Measurements from ENCODE around the gene UROC1. TPM values are rescaled to one million over a fixed set of nuclear protein-coding genes. Genes with fewer than 3 reads are reported as not detected.

Gene UROC1
- total RNA-seq, 1 experiment from 2014 or later = not detected

DNA sequence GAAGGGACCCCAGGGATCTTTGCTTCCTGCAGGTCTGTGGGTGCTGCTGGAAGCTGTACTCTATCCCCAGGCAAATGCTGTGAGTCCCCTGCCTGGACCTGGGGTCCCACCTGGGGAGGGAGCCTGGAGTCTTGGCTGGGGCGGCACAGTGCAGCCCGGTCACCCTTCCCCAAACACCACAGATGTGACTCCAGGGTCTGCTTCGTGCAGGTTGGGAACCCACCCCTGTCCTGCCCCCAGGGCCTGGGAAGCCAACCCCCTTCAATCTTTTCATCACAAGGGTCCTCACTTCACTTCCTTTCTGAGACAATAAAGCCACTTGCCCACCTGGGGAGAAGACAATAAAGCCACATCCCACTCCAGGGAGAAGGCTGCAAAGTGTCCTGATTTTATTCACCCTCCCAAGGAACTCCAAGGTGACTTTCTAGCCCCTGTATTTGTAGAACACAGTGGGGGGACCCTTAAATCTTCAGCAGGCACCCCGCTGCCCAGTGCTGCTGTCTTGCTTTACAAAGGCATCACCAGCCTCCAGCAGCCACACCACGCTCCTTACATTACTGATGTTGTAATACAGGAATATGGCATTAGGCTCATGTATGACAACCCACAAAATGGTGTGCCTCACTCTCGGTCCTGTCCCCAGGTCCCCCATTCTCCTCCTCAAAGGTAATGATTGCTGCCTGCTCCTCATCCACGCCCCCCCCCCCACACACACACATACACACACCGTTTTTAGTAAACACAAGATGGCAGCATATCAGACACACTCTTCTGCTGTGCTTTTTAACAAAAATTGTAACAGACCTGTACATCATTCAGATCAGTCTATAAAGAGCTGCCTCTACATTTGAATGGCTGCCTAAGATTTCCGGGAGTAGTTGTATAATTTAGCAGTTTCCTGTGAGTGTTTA is 31.2 kb upstream of the UROC1 start:
- no peak for DNase-seq
- no peak overlapping the region for H3K4me3 ChIP-seq (ENCODE audit: low read depth, low read length)
- ChIA-PET CTCF (no interaction called here), POLR2A (no interaction called here)
- Mint-ChIP-seq H3K27me3 (ENCODE audit: insufficient read depth, unreplicated experiment) (peaks cover 6% of the 10 kb centered on the region), H3K4me3 (ENCODE audit: unreplicated experiment) (no peak overlapping the region), H3K4me1 (ENCODE audit: low read depth, unreplicated experiment) (no peaks in the 10 kb centered on the region), H3K9me3 (ENCODE audit: unreplicated experiment) (no peaks in the 10 kb centered on the region), H3K27ac (ENCODE audit: unreplicated experiment) (no peak overlapping the region), H3K36me3 (ENCODE audit: insufficient read depth, unreplicated experiment) (no peaks in the 10 kb centered on the region)
- TF ChIP-seq, protein P1, sequence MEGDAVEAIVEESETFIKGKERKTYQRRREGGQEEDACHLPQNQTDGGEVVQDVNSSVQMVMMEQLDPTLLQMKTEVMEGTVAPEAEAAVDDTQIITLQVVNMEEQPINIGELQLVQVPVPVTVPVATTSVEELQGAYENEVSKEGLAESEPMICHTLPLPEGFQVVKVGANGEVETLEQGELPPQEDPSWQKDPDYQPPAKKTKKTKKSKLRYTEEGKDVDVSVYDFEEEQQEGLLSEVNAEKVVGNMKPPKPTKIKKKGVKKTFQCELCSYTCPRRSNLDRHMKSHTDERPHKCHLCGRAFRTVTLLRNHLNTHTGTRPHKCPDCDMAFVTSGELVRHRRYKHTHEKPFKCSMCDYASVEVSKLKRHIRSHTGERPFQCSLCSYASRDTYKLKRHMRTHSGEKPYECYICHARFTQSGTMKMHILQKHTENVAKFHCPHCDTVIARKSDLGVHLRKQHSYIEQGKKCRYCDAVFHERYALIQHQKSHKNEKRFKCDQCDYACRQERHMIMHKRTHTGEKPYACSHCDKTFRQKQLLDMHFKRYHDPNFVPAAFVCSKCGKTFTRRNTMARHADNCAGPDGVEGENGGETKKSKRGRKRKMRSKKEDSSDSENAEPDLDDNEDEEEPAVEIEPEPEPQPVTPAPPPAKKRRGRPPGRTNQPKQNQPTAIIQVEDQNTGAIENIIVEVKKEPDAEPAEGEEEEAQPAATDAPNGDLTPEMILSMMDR (IDR thresholded peaks at IDR 0.05; ENCODE audit: insufficient read depth in 1 of 2, low read depth in 1 of 2, low read length in 1 of 2, severe bottlenecking in 1 of 2, unreplicated experiment in 1 of 2) = no peak
- H3K4me1 ChIP-seq = no peaks in the 10 kb centered on the region
- no peaks in the 10 kb centered on the region for H3K9me3 ChIP-seq
- H3K36me3 ChIP-seq (ENCODE audit: control insufficient read depth, insufficient read depth, low read length) = no peaks in the 10 kb centered on the region
- BruUV-seq (replicated peaks) = no TSS peak
- intact Hi-C loops (cut with micrococcal nuclease; ENCODE audit: unreplicated experiment) = no loop called here
- H3K27me3 ChIP-seq (replicated peaks; ENCODE audit: control insufficient read depth, insufficient read depth, low read length) = no peaks in the 10 kb centered on the region

DNA sequence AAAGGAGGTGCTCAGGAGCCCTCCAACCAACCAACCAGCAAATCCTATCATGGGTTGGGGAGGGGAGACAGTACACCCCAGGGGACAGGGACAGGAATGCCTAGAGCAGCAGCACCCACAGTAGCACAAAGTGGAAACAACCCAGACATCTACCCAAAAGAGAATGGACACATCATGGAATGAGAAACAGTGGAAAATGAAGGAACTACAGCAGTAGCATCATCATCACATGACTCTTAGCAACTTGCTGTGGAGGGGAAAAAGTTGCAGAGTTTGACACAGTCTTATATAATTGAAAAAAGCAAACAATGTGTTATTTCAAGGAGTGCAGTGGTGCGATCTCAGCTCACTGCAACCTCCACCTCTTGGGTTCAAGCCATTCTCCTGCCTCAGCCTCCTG is 30.1 kb upstream of the UROC1 start:
- Mint-ChIP-seq H3K9me3 (ENCODE audit: unreplicated experiment) (no peaks in the 10 kb centered on the region), H3K4me1 (ENCODE audit: low read depth, unreplicated experiment) (no peaks in the 10 kb centered on the region), H3K4me3 (ENCODE audit: unreplicated experiment) (no peak overlapping the region), H3K36me3 (ENCODE audit: insufficient read depth, unreplicated experiment) (peaks cover 3% of the 10 kb centered on the region), H3K27me3 (ENCODE audit: insufficient read depth, unreplicated experiment) (peaks cover 6% of the 10 kb centered on the region), H3K27ac (ENCODE audit: unreplicated experiment) (no peak overlapping the region)
- H3K4me3 ChIP-seq (ENCODE audit: low read depth, low read length) = no peak overlapping the region
- H3K4me1 ChIP-seq = no peaks in the 10 kb centered on the region
- H3K27me3 ChIP-seq (replicated peaks; ENCODE audit: control insufficient read depth, insufficient read depth, low read length) = no peaks in the 10 kb centered on the region
- ChIA-PET POLR2A (no interaction called here), CTCF (interaction anchor here (1.9 kb wide), 1 partner anchor 25 kb away, joined by 8 read pairs; the partner anchor contains the start of gene CHST13)
- H3K36me3 ChIP-seq (ENCODE audit: control insufficient read depth, insufficient read depth, low read length) = no peaks in the 10 kb centered on the region
- intact Hi-C loops (cut with micrococcal nuclease; ENCODE audit: unreplicated experiment) = loop anchor here (2.0 kb wide), 1 partner anchor 19 kb away; no protein-coding TSS in a partner anchor
- DNase-seq = no peak
- TF ChIP-seq, protein P1 (IDR thresholded peaks at IDR 0.05; ENCODE audit: insufficient read depth in 1 of 2, low read depth in 1 of 2, low read length in 1 of 2, severe bottlenecking in 1 of 2, unreplicated experiment in 1 of 2) = no peak
- BruUV-seq (replicated peaks) = no TSS peak
- H3K9me3 ChIP-seq = no peaks in the 10 kb centered on the region

DNA sequence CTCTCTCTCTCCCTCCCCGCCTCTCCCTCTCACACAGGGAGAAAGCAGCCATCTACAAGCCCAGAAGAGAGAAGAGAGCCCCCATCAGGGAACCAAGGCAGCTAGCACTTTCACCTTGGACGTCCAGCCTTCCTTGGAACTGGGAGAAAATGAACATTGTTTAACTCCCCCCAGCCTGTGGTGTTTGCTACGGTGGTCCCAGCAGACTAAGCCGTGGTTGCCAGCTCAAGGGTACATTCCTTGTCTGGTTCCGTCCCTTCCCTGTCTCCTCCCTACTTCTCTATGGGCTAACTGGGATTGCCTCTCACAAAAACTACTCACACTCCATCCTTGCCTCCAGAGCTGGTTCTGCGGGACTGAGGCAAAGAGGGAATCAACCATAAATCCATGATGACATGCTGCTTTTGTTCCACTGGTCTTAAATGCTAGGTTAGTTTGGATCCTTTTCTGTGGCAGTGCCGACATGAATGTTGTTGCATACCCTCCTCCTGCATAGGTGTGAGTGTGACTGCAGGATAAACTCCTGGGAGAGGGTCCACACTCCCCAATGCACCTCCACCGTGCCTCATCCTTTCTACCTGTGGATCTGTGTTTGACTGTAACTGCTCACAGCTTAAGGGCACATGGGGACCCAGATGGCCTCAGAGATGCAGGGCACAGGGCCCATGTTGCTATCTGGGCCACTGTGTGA is 29.1 kb upstream of the UROC1 start:
- Mint-ChIP-seq H3K9me3 (ENCODE audit: unreplicated experiment) (no peaks in the 10 kb centered on the region), H3K27ac (ENCODE audit: unreplicated experiment) (no peak overlapping the region), H3K4me3 (ENCODE audit: unreplicated experiment) (no peak overlapping the region), H3K4me1 (ENCODE audit: low read depth, unreplicated experiment) (no peaks in the 10 kb centered on the region), H3K36me3 (ENCODE audit: insufficient read depth, unreplicated experiment) (peaks cover 4% of the 10 kb centered on the region), H3K27me3 (ENCODE audit: insufficient read depth, unreplicated experiment) (peaks cover 6% of the 10 kb centered on the region)
- intact Hi-C loops (cut with micrococcal nuclease; ENCODE audit: unreplicated experiment) = loop anchor here (2.0 kb wide), 1 partner anchor 18 kb away; no protein-coding TSS in a partner anchor
- POLR2A ChIA-PET = no interaction called here
- no peaks in the 10 kb centered on the region for H3K4me1 ChIP-seq
- no TSS peak for BruUV-seq (replicated peaks)
- TF ChIP-seq, protein P1 (IDR thresholded peaks at IDR 0.05; ENCODE audit: insufficient read depth in 1 of 2, low read depth in 1 of 2, low read length in 1 of 2, severe bottlenecking in 1 of 2, unreplicated experiment in 1 of 2) = no peak
- H3K27me3 ChIP-seq (replicated peaks; ENCODE audit: control insufficient read depth, insufficient read depth, low read length) = no peaks in the 10 kb centered on the region
- H3K4me3 ChIP-seq (ENCODE audit: low read depth, low read length) = no peak overlapping the region
- H3K9me3 ChIP-seq = no peaks in the 10 kb centered on the region
- no peak for DNase-seq
- no peaks in the 10 kb centered on the region for H3K36me3 ChIP-seq (ENCODE audit: control insufficient read depth, insufficient read depth, low read length)
- CTCF ChIA-PET = interaction anchor here (1.9 kb wide), 1 partner anchor 24 kb away, joined by 8 read pairs; the partner anchor contains the start of gene CHST13

Measured in Caco-2 (cell line).